HG03060 (cell line): ENCODE data around the gene IQCK.

Experiments used
- ATAC-seq: cut with Tn5 transposase; IDR thresholded peaks from one replicate; pipeline ENCODE4 v1.9.1; 2021; ENCODE audit warnings: low read depth, moderate number of reproducible peaks; ENCODE audit not compliant: unreplicated experiment

IQCK gene

DNA sequence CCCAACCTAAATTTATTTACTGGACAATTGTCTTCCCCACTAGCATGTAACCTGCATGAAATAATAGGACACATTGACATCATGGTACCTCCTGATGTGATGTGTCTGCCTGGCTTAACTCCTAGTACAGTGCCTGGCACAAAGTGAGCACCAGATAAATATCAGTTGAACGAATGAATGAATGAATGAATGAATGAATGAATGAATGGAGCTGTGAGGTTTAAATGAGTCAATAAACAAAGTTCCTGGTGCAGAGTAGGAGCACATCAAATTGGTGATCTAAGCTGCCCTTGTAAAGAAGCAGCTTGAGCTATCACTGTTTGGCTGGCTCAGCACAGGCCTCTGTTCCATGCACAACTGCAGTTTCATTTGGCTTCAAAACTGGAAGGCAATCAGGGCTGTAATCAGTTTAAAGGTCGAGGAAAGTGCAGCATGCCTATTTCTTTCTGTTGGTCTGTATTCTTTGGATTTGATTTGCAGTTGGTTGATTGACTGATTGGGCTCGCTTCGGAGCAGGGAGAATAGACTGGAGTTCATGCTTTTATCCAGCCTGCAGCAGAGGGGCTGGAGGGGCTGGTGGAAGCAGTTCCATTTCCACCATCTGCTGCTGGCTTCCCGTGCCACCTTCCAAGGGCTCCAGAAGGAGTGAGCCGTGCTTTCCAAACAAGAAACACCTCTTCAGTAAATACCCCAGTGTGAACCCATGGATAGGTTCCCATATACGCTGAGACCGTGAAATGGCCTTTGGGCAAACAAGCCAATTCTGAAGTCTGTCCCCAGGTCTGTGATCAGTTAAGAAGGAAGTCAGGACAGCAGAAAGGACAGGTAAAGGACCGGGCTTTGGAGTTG lies 112.0 kb downstream of the IQCK start:
- no peak for ATAC-seq

DNA sequence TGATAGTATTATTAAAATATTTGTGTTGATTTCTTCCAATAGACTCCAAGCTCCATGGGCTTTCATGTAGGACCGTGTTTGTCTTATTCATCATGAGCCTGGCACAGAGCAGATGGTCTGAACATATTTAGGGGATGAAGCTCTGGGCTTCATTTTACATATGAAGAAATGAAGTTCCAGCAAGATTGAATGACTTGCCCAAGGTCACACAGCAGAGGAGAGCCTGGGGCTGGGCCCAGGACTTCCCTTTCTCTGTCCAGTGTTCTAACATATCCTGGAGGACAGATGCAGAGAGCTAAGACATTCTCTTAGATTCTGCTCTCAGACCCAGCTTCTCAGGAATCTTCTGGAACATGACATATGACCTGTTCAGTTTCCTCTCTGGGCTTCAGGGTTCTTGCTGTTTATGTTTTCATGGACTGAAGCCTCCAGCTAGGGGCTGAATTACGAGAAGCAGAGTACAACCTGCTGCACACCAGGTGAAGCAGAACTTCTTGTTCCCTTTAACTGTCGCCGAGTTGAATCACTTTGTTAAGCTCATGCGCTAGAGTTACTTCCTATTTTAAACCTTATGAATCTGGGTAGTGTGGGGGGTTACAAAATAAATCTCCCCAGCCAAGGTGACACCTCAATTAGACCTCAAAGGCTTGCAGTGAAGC lies 113.0 kb downstream of the IQCK start:
- ATAC-seq, result no peak

DNA sequence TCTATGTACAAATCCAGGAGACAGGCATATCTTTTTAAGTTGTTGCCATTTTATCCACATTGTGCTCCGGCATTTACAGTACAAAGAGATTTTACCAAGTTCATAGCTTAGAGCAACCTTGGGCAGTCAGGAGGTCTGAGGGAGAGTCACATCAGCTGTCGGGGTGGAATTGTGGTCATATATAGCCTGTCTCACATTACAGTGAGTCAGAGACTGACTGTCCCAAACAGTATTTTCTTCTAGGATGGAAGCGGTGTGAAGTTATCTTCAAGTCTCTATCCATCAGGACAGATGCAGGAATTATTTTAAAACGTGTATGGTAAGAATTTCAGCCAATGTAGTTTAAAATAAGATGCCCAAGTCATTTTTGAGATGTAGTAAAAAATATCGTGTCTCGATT lies 113.6 kb downstream of the IQCK start:
- no peak for ATAC-seq

DNA sequence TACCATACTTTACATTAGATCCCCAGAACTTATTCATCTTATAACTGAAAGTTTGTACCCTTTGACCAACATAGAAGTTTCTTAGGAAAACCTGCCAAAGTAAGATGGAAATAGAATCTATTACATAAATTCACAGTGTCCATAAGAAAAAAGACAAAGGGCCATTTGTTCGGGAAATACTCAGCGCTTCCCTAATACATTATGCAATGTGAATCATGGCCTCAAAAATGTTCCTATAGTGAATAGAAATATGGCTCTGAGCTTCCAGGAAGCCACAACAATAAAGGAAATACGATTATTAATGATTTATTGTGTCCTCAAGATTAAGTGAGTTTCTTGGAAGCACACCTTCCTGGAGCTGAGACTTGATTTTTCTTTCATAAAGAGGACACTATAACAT lies 115.1 kb downstream of the IQCK start:
- ATAC-seq, result no peak

DNA sequence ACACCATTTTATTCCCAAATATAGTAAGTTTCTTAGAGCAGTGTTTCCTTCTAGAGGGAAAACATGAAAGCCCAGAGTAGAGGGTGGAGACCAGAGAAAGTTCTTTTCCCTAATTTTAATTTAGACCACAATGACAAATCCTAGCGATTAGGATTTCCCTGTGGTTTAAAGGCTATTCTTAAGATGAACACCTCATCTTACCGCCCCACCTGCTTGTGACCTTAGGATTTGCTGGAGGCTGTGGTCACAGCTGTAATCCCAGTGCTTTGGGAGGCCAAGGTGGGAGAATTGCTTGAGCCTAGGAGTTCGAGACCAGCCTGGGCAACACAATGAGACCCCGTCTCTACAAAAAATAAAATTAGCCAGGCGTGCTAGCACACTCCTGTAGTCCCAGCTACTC lies 115.5 kb downstream of the IQCK start:
- ATAC-seq, result no peak

DNA sequence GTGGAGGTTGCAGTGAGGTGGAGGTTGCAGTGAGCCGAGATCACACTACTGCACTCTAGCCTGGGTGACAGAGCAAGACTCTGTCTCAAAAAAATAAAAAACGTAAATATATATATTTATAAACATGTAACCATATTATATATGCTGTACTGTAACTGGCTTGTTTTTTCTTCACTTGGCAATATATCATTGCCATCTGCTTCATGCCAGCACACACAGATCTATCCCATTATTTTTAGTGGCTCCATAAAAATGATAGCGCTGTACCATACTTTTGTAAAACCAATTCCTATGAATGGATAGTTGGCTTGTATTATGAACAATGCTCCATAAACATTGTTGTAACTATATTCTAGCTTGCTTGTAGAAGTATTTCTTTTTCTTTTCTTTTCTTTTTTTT lies 117.1 kb downstream of the IQCK start:
- no peak for ATAC-seq

DNA sequence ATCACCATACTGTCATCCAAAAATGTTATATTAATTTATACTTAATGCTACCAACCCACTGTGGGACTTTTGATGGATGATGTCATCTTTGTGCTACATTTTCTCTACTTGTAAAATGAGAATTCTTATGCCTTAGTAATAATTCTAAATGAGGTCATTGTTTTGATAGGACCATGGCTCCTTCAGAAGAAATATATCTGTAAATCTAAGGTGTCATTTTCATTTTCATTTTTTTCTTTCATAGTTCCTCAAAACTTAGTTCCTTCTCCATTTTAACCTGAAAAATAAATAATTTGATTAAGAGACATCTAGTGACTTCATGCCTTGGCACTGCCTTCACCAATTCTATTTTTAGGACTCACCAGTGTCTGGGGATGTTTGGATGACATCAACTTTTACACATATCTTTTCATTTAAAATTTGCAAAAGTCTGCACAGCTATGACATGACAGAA lies 117.9 kb downstream of the IQCK start:
- no peak for ATAC-seq

DNA sequence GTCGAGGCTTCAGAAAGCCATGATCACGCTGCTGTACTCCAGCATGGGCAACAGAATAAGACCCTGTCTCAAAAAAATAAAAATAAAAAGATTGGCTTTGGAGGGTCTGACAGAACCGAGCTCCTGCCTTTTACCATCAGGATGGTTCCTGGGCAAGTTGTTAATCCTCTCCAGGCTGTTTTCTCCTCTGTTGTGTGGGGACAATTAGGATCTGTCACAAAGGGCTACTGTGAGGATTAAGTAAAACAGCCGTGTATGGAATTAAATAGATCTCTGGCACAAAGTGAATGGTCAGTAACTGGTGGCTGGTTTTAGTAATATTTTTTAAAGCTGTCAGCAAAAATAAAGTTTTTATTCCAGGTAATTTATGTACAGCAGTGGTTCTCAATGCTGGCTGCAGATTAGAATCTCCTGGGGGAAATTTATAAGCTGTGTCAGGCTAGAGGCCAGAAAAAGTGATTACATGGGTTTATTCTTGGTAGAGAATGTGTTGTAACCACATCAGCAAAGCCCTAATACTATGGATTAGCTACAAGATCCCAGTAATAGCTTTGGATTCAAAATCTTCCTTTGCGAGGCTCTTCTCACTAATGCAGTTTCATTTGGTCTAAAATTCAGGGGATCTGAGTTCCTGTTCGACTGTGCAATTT lies 119.4 kb downstream of the IQCK start:
- no peak for ATAC-seq

DNA sequence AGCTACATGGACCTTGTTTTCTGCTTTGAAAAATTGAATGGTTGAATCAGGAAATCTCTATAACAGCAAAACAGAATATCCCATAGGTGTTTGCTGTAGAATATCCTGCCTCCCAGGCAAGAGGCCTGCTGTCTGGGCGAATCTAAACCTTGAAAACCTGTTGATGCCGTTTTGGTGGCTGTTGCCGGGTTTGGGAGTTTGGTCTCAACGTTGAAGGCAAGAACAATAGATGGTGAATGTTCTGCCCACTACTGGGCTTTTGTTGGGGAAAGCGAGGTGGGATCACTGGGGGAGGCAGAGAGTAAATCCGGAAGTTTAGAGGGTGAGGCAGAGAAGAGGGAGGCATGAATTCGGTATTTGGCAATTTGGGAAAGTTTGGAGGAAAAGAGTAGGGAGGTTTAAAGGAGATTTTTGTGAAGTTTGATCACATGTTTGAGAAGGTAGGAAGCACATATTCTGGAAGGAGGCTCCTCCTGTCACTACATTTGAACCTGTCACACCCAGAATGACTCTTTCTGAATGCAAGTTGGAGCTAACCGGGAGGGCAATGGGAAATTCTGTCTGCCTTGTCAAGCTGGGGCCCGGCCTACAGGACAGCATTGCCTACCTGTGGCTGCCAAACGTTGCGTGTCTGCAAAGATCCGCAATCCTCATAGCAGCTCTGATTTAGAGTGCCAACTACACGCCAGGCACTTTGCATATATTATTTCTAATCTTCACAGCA lies 120.1 kb downstream of the IQCK start:
- no peak for ATAC-seq

DNA sequence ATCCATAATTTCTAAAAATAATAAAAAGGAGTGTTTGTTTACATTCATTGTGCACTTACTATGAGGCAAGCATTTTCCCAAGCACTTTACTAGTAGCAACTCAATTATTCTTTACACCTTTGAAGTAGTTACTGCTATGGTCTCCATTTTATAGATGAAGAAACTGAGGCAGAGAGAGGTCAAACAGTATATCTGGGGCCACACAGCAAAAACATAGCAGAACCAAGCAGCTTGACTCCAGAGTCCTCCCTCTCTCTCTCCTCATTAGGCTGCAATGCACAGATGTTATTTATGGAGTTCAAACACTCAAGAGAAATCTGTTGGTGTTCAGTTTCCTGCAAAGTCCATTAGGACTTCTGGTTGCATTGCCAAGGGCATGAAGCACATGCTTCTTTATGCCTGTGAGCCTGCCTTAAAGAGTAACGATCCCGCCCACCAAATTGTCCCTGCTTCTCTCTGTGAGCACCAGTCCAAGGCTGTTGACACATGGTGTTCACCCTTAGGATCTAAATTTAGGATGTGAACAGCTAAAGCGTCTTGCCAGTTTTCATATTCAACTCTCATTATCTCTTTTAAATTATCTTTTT lies 122.5 kb downstream of the IQCK start:
- ATAC-seq, result no peak

DNA sequence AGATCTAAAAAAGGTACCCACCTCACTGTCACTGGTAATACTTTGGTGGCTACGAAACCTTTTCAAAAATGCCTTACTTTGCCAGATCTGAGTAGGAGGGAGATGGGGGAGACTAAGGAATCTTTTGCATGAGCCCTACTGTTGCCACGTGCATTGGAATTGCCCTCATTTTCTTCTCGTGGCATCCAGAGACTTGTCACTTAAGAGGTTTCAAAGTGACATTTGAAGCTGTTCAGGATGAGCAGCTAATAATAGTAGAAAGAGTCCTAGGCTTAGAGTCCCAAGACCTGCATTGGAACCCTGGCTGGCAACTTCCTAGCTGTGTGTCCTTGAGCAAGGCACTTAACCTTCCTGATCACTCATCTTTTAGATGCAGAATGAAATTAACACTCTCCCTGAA lies 123.1 kb downstream of the IQCK start:
- no peak for ATAC-seq

DNA sequence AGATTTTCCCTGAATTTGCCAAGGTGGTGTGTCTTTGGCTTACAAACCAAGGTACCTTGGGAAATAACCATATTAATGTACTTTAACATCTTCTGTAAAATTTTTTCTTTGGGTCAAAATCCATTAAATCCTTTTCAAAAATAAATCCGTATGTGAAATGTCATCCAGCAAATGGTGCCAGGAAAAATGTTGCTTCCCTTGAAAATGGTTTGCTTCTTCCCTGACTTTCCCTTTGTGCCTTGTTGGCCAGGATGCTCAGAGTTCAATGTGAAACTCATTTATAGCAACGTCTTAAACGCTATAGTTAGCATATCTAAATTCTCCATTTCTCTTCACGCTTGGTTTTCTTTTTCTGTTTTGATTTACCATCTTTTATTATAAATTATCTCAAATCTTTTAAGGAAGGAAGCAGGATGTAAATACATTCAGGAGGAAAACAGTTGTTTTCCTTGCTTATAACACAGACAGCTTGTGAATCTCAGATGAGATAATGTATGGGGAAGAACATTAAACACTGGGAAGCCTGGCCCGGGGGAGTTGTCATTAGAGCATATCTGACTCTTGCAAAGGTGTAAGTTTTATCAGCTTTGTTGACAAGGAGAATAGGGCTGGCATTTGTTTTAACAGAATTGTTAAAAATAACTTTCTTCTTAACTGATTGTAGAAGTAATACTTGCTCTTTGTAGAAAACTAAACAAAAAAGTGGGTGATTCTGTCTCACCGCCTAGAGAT lies 124.5 kb downstream of the IQCK start:
- no peak for ATAC-seq

DNA sequence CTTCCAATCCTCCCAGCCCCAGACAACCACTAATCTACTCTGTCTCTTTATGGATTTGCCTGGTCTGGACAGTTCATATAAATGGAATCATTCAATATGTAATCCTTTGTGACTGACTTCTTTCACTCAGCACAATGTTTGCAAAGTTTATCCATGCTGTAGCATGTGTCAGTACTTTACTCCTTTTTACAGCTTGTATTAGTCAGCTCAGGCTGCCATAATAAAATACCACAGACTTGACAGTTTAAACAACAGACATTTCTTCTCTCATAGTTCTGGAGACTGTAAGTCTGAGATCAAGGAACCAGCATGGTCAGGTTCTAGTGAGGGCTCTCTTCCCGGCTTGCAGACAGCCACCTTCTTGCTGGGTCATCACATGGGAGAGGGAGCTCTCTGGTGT lies 125.3 kb downstream of the IQCK start:
- no peak for ATAC-seq

DNA sequence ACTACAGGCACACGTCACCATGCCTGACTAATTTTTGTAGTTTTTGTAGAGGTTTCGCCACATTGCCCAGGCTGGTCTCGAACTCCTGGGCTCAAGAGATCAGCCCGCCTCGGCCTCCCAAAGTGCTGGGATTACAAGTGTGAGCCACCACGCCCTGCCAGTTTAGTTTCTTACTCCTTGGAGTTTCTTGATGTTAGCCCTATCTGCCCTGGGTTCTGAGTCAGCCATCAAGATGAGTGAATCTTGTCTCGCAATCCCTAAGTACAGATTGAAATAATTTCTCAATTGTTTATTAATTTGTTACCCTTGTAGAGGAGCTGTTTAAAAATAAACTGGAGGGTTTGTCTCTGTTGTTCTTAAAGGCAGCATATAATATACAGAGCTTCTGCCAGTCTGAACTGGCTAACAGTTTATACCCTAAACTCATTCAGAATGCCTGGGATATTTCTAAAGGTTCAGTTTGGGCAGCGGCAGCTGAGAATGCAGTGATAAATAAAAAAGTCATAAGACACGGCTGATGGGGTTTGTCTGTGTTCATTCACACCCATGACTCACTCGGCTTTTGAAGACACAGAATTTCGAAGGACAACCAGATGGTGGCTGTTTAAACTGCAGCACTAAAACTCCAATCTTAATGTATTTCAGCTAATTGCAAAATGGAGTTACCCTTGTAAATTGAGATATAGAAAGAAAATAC lies 127.0 kb downstream of the IQCK start:
- ATAC-seq, result no peak

DNA sequence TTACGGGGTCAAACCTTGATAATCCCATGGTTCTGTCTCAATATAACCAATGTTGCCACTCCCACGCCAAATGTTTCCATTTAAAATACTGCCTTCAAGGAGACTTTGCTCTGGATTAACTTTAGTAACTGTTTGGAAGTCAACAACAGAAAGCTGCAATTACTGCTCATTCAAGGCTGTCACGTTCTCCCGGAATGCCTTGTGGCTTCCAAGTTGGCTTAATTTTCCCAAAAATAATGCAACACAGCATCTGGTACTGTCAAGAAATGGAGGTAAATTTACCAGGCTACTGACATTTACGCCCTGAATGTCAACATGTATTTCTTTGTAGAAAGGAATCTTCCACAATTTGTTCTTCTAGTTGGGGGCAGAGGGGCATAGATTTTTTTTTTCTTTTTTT lies 128.4 kb downstream of the IQCK start:
- ATAC-seq, result no peak

DNA sequence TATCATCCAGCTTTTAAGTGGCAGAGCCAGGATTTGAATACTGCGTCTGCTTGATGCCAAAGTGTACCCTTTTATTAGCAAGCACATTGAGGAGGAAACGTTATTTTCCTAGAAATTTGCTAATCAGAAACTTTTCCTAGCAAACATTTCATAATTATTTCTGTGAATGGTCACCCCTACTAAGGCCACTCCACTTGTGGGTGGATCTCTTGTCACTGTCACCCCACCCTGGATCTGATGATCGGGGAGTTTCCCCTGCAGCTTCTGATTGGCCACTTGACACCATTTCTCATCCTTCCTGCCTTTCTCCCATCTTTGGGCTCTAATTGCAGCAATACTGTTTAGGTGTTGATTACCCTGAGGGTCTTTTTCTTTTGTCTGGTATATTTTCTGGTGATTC lies 130.7 kb downstream of the IQCK start:
- no peak for ATAC-seq

DNA sequence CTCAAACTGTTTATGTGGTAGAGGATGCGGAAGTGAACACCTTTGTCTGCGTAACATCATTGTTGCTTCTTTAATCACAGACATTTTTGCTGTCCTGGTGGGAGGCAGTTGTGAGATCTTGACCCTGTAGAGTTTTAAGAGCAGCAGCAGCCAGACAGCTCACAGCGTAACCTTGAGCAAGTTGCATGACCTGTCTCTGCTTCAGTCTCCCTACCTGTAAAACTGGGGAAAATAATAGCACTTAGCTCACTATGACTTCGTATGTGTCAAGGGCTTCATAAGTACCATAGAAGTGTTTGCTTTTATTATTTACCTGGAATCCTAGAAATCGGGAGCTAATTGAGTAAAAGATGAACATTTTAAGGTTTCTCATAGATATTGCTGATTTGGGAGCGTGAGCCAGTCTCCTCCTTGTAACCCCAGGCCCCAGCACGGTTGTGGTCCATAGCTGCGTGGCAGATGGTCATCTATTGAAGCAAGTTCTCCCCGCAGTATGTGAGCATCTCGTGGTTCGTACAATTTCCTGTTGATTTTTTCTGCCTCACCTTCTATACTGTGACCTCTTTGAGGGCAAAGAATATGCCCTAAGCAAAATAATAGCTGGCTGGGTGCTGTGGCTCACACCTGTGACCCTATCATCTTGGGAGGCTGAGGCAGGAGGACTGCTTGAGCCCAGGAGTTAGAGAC lies 132.2 kb downstream of the IQCK start:
- no peak for ATAC-seq

DNA sequence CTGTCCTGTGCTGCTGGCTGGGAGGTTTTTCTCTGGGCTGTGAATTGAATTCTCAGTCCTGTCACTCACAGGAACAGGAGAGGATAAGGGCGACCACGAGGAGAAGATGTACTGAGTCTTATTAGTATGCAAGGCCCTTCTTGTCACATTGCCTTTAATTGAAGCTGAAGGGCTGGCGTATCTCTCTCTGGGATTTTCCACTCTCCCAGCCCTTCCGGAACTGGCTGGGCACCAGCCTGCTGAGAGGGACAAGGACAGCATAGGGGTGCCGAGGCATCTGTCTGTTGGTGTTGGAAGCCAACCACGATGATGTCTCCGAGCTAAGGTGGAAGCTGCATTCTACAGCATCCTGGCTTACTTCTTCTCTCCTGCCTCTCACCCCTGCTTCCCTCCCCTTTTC lies 133.4 kb downstream of the IQCK start:
- no peak for ATAC-seq
